ENCODE measurements around the gene ANXA11.
"Not testable (repeated sequence)": the region's sequence is repeated elsewhere in the genome, so short reads cannot be mapped to it uniquely, and the experiment has no call there.

Gene ANXA11

GRCh38 chr10:80164596-80164995 lies 40.7 kb downstream of the ANXA11 start:
- no peak for DNase-seq

- DNase-seq: no peak
Measured at GRCh38 chr10:80163741-80164341, 41.5 kb downstream of the ANXA11 start.

- DNase-seq: no peak
Measured at GRCh38 chr10:80161321-80162083, 43.8 kb downstream of the ANXA11 start.

GRCh38 chr10:80160361-80161320 lies 44.7 kb downstream of the ANXA11 start:
- DNase-seq: no peak

- no peak for DNase-seq
Measured at GRCh38 chr10:80159166-80159873, 46.0 kb downstream of the ANXA11 start.

- peak in 1 of 2 donors; percentile 37 for DNase-seq
Measured at GRCh38 chr10:80158598-80159127, 46.7 kb downstream of the ANXA11 start.

- no peak for DNase-seq
Measured at GRCh38 chr10:80158126-80158525, 47.2 kb downstream of the ANXA11 start.

GRCh38 chr10:80157561-80157960 lies 47.8 kb downstream of the ANXA11 start:
- DNase-seq: no peak

- DNase-seq: no peak
Measured at GRCh38 chr10:80156216-80156615, 49.1 kb downstream of the ANXA11 start.

- DNase-seq: no peak
Measured at GRCh38 chr10:80155696-80156215, 49.6 kb downstream of the ANXA11 start.

GRCh38 chr10:80154978-80155695 lies 50.2 kb downstream of the ANXA11 start:
- DNase-seq: no peak

- DNase-seq: no peak
Measured at GRCh38 chr10:80154626-80154977, 50.7 kb downstream of the ANXA11 start.

GRCh38 chr10:80153460-80153859 lies 51.9 kb downstream of the ANXA11 start:
- no peak for DNase-seq

GRCh38 chr10:80152820-80153219 lies 52.5 kb downstream of the ANXA11 start:
- no peak for DNase-seq

- DNase-seq: no peak
Measured at GRCh38 chr10:80150172-80150571, 55.2 kb downstream of the ANXA11 start.

GRCh38 chr10:80149123-80149522 lies 56.2 kb downstream of the ANXA11 start:
- no peak for DNase-seq

GRCh38 chr10:80148166-80148805 lies 57.1 kb downstream of the ANXA11 start:
- DNase-seq: no peak

- no peak for DNase-seq
Measured at GRCh38 chr10:80146918-80147317, 58.4 kb downstream of the ANXA11 start.

GRCh38 chr10:80145406-80146308 lies 59.7 kb downstream of the ANXA11 start:
- not testable (repeated sequence) for DNase-seq

- no peak for DNase-seq
Measured at GRCh38 chr10:80144696-80145131, 60.6 kb downstream of the ANXA11 start.

Data from hippocampal formation (tissue), 2 donors.